NT2/D1 (cell line): ENCODE results near the gene FAAH.

Experiments
- DNase-seq: peaks from one replicate; pipeline ENCODE4 v3.0.0-alpha.2; 2011; ENCODE audit warnings: low read depth, low spot score
- H3K27me3 ChIP-seq: 2 replicates; pipeline ENCODE4 v1.6.0; 2011; ENCODE audit warnings: mild to moderate bottlenecking; ENCODE audit not compliant: insufficient read length, insufficient read depth
- H3K36me3 ChIP-seq: 2 replicates; pipeline ENCODE4 v1.6.1; 2011; ENCODE audit warnings: mild to moderate bottlenecking, low read length, mixed read lengths; ENCODE audit not compliant: insufficient read depth, insufficient read length
- H3K4me1 ChIP-seq: 2 replicates; pipeline ENCODE4 v1.5.1; 2011; ENCODE audit not compliant: insufficient read depth, insufficient read length
- H3K4me3 ChIP-seq: 2 replicates; pipeline ENCODE4 v1.5.1; 2011; ENCODE audit warnings: low read depth; ENCODE audit not compliant: insufficient read length
- H3K9ac ChIP-seq: 2 replicates; pipeline ENCODE4 v1.6.0; 2011; ENCODE audit warnings: low read depth; ENCODE audit not compliant: insufficient read length
- H3K9me3 ChIP-seq: 2 replicates; pipeline ENCODE4 v1.5.1; 2011; ENCODE audit warnings: mild to moderate bottlenecking, low read length; ENCODE audit not compliant: insufficient read depth
- SUZ12 ChIP-seq: IDR thresholded peaks from 2 replicates; pipeline ENCODE4 v1.6.1; 2011; ENCODE audit not compliant: insufficient read length, insufficient read depth; ENCODE audit errors: extremely low read depth
- YY1 ChIP-seq: IDR thresholded peaks from 2 replicates; pipeline ENCODE4 v1.6.1; 2011; ENCODE audit not compliant: insufficient read length, insufficient read depth
- ZNF274 ChIP-seq: IDR thresholded peaks from 2 replicates; pipeline ENCODE4 v1.6.1; 2011; ENCODE audit warnings: mild to moderate bottlenecking, low read depth, low read length

Gene FAAH

DNA sequence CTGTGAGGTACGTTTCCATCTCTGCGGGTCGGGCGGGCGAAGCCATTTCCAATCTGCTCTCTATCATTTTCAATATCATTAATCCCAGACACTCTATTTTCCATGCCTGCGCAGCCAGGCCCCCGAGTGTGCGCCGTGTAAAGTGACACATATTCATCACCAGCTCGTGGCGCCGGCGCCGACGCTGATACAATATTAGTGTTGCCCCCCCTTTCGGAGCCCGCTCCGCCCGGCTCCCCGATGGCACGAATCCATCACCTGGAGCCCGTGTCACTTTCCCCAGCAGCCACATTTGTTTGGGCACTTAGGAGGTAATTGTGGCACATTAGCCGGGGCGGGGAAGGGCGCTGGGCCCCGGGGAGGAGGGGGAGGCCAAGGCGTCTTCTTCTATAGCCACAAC lies 61.8 kb downstream of the FAAH start:
- Histone ChIP-seq H3K4me1 (peaks cover 28% of the 10 kb centered on the region), H3K9me3 (peaks cover 10% of the 10 kb centered on the region; the same call in 1 of the 2 replicates), H3K9ac (no peak overlapping the region), H3K36me3 (no peaks in the 10 kb centered on the region), H3K27me3 (peaks cover 100% of the 10 kb centered on the region), H3K4me3 (no peak overlapping the region)
- no peak for TF ChIP-seq SUZ12
- TF ChIP-seq ZNF274 = no peak
- TF ChIP-seq YY1 = no peak
- DNase-seq = no peak

DNA sequence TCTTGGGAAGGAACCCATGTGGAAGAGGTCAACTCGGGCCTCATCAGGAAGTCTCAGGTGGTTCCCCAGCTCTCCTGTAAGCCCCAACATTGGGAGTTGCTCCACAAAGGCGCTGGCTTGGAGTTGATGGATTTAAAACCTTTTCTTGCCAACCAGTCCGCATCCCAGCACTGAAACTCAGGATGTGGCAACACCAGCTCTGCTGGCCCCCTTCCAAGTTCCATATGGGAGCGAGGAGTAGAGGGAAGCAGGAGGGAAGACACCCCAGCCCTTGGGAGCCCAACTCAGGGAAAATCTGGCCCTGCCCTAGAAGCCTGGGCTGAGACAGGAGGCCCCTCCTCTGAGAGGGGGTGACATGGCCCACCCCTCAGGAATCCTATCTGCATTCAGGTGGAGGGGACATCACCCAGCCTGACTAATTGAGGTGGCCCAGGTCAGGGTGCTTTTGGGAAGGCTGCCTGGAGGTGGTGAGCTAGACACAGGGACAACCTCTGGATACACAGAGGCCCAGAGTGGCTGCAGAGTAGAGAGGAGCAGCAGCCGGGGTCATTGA lies 62.4 kb downstream of the FAAH start:
- no peak overlapping the region for H3K4me3 ChIP-seq
- H3K27me3 ChIP-seq = peaks cover 100% of the 10 kb centered on the region
- no peak for TF ChIP-seq ZNF274
- TF ChIP-seq SUZ12 = no peak
- no peak for TF ChIP-seq YY1
- no peak overlapping the region for H3K9ac ChIP-seq
- peaks cover 10% of the 10 kb centered on the region; the same call in 1 of the 2 replicates for H3K9me3 ChIP-seq
- DNase-seq = no peak
- peaks cover 29% of the 10 kb centered on the region for H3K4me1 ChIP-seq
- no peaks in the 10 kb centered on the region for H3K36me3 ChIP-seq

DNA sequence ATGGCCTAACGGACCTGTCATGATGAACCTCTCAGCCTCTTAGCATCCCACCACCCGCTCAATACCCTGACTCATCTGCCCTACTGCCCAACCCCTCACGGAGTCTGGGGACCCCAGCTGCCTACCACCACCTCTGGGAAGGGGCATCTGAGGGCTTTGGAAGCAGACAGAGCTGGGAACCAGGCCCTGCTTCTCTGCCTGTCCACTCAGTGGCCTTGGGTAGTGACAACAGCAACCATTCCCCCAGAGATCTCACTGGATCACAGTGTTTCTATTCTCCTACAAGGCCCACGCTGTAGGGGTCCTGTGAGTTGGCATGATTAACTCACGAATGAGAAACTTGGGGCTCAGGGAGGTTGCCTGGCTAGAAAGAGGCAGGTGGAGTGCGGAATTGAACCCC lies 63.1 kb downstream of the FAAH start:
- TF ChIP-seq ZNF274 (no peak), YY1 (no peak), SUZ12 (no peak)
- Histone ChIP-seq H3K27me3 (peaks cover 100% of the 10 kb centered on the region), H3K36me3 (no peaks in the 10 kb centered on the region), H3K4me1 (peaks cover 36% of the 10 kb centered on the region), H3K4me3 (no peak overlapping the region), H3K9ac (no peak overlapping the region), H3K9me3 (peaks cover 10% of the 10 kb centered on the region; the same call in 1 of the 2 replicates)
- no peak for DNase-seq

DNA sequence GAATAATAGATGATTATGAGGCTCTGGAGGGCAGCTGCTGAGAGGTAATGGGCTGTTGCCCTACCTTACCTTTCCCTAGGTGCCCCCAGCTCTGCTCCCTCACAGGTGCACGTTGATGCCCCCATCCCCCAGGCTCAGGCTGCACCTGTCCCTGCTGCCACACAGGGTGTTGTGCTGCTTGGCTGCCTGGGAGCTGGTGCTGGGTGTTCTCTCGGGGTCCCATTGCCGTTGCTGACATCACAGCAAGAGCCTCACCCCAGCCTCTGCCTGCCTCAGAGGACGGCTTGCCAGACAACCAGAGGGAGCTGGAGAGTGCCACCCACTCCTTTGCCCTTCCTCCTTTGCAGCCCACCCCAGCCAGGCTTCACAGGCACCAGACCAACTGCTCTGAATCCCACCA lies 64.1 kb downstream of the FAAH start:
- Histone ChIP-seq H3K4me3 (no peak overlapping the region), H3K9ac (no peak overlapping the region), H3K4me1 (peaks cover 30% of the 10 kb centered on the region), H3K27me3 (peaks cover 100% of the 10 kb centered on the region), H3K36me3 (no peaks in the 10 kb centered on the region), H3K9me3 (peaks cover 10% of the 10 kb centered on the region; the same call in 1 of the 2 replicates)
- TF ChIP-seq SUZ12 = no peak
- no peak for TF ChIP-seq ZNF274
- no peak for TF ChIP-seq YY1
- no peak for DNase-seq

DNA sequence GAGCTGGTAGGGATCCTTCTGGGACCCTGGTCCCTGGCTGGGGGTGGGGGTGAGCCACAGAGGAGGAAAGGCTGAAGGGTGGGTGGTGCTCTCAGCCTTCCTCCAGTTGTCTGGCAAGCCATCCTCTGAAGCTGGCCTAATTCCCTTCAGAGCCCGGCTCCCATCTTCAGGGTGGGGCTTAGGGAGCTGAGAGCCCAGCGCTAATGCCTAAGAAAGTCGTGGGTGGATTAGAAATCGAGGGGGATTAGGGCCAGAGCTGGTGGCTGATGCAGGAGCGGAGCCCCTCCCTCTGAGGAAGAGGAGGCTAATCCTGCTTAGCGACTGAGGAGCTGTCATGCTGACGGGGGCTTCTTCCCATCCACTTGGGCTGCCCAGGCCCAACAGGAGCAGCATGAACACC lies 64.7 kb downstream of the FAAH start:
- TF ChIP-seq ZNF274 (no peak), YY1 (no peak), SUZ12 (no peak)
- peaks cover 10% of the 10 kb centered on the region; the same call in 1 of the 2 replicates for H3K9me3 ChIP-seq
- no peak overlapping the region for H3K4me3 ChIP-seq
- DNase-seq = no peak
- peaks cover 26% of the 10 kb centered on the region for H3K4me1 ChIP-seq
- peaks cover 100% of the 10 kb centered on the region for H3K27me3 ChIP-seq
- H3K36me3 ChIP-seq = no peaks in the 10 kb centered on the region
- no peak overlapping the region for H3K9ac ChIP-seq

DNA sequence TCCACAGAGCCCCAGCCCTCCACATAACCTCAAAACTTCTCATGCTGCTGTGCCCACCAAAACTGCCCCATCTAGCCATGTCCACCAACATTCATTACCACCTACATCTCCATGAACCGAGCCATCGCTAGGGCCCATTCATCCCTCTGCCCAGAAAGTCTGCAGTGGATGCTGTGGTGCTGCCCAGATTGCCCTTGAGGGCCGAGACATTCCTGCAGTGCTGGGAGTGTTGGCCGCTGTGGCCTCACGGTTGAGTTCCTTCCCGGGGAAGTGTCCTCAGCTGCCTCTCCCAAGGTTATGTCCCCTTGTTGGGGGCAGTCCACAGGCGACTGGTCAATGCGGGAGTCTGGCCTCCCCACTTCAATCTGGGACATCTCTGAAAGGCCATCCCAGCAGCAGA lies 65.2 kb downstream of the FAAH start:
- H3K27me3 ChIP-seq = peaks cover 100% of the 10 kb centered on the region
- TF ChIP-seq YY1 = no peak
- TF ChIP-seq ZNF274 = no peak
- TF ChIP-seq SUZ12 = no peak
- H3K4me3 ChIP-seq = no peak overlapping the region
- peaks cover 10% of the 10 kb centered on the region; the same call in 1 of the 2 replicates for H3K9me3 ChIP-seq
- DNase-seq = no peak
- H3K9ac ChIP-seq = no peak overlapping the region
- no peaks in the 10 kb centered on the region for H3K36me3 ChIP-seq
- peaks cover 29% of the 10 kb centered on the region for H3K4me1 ChIP-seq

DNA sequence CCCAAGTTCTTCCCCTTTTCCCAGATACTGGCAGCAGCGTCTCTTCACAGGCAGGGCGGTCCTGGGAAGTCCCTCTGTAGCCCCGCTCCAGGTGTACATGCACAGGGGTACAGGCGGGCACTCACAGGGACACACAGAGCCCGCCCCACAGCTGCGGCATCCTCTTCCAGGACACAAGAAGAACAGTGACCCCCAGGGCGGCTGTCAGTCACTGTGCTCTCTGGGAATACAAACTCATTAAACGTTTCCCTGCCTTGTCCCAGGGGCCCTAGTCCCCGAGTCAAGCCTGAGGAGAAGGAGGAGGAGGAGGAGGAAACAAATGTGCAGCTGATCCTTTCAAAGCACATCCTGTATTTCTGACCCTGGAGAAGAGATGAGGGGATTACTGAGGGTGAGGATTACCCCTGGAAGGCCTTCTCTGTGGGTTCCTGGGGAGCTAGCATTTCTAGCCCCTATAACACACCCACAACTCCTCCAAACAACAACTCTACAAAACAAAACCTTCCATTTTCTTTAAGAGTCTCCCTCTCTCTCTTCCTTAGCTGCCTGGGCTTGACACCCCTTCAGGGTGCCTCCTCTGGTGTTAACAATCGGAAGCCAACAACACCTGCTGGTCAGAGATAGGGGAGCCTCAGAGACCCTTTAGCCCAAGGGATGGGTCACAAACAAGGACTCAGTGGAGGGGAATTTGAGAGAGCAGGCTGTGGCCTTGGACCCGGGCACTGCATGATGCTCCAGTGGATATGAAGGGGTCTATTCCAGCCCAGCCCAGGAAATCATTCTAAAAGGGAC lies 67.1 kb downstream of the FAAH start:
- H3K9me3 ChIP-seq = peaks cover 10% of the 10 kb centered on the region; the same call in 1 of the 2 replicates
- H3K27me3 ChIP-seq = peaks cover 100% of the 10 kb centered on the region
- no peak overlapping the region for H3K9ac ChIP-seq
- no peaks in the 10 kb centered on the region for H3K36me3 ChIP-seq
- H3K4me1 ChIP-seq = peaks cover 42% of the 10 kb centered on the region
- no peak overlapping the region for H3K4me3 ChIP-seq
- TF ChIP-seq SUZ12 (no peak), ZNF274 (no peak), YY1 (no peak)
- no peak for DNase-seq
